GM21381 (cell line): Measurements from ENCODE around the gene PARD3.
"Not testable (repeated sequence)": the region's sequence is repeated elsewhere in the genome, so short reads cannot be mapped to it uniquely, and the experiment has no call there.

Experiments
- ATAC-seq: cut with Tn5 transposase; IDR thresholded peaks from one replicate; pipeline ENCODE4 v1.9.1; 2021; ENCODE audit warnings: mild to moderate bottlenecking, moderate library complexity; ENCODE audit not compliant: unreplicated experiment

PARD3 gene

DNA sequence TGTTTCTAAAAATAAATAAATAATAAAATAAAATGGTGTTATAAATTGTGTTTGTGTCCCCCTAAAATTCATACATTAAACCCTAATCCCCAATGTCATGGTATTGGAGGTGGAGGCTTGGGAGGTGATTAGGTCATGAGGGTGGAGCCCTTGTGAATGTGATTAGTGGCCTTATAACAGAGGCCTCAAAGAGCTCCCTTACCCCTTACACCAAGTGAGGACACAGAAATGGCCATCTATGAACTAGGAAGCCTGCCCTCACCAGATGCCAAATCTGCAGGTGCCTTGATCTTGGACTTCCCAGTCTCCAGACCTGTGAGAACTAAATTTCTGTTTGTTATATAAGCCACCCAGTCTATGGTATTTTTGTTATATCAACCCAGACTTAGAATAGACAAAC, 738.7 kb downstream of the PARD3 start:
- no peak for ATAC-seq

DNA sequence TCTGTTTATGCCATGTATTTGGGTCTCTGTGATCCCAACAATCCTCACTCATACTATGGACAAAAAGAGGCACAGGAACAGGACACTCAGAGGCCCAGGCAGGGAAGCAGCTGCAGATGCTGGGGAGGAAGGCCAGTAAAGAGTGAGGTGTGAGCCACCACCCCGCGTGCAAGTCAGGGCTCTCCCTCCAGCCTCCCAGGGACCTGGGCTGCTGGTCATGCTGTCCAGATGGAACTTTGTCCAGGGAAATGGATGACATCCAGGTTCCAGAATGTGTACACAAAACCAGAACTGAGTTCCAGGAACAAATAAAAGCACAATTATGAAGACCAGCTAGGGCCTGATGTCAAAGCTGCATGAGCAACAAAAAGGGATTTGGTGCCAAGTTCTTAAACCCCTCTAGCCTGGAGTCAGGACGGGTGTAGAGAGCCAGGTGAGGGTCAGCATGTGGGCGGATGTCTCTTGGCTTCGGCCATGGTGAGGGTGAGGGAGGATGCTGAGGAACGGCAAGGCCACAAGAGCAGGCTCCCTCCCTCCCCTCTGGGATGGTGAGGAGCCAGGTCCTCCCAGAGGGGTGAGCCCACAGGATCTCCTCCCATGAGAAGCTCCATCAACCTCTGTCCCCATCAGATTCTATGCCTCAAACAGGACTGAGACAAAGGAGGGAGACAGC, 739.7 kb downstream of the PARD3 start:
- ATAC-seq: no peak

DNA sequence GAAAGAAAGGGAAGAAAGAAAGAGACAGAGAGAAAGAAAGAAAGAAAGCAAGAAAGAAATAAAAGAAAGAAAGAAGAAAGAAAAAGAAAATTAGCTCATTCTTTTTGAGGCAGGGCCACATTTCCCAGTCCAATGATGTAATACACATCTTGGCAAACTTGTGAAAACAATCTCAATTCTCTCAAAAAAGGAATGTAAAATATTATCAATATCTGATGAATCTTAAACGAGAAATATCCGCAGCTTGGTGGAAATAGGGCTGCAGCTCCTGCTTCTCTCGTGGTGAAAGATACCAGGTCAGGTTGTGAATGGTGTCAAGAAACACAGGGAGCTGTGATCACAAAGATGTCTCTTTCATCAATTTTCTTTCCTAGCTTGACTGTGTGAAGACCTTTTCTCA, 741.0 kb downstream of the PARD3 start:
- no peak for ATAC-seq

DNA sequence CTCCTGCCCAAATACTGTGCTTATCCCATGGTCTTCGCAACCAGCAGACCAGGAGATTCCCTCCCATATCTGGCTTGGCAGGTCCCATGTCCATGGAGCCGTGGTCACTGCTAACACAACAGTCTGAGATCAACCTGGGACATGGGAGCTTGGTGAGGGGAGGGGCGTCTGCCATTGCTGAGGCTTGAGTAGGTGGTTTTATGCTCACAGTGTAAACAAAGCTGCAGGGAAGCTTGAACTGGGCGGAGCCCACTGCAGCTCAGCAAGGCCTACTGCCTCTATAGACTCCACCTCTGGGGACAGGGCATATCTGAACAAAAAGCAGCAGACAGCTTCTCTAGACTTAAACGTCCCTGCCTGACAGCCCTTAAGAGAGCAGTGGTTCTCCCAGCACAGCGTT, 747.4 kb downstream of the PARD3 start:
- ATAC-seq: not testable (repeated sequence)

DNA sequence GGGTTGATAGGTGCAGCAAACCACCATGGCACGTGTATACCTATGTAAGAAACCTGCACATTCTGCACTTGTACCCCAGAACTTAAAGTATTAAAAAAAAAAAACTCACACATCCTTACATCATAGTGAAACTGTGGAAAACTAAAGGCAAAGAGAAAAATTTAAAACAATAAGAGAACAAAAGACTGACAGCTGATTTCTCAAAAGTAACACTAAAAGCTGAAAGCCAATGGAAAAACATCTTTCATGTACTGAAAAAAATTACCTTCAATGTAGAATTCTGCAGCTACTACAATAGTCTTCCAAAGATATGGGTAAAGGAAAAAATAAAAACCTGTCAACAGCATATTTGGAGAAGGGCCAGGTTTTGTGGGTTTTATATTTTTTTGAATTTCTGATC, 751.5 kb downstream of the PARD3 start:
- no peak for ATAC-seq

DNA sequence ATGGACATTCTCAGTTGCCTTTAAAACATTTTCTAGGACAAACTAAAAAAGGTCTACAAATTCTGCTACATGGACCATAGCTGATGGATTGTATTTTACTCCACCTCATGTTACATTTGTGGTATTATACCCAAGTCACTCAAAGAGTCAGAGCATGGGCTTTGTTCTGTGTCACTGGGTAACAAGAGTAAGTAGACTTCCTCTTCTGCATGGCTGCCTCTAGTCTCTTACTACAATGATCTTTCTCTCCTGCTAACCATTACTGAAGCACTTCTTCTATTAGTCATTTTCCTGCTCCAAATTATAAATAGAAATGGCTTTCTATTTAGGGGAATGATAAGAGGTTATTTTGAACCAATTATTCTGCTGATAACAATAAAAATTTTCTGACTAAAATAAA, 753.3 kb downstream of the PARD3 start:
- ATAC-seq: no peak
